AG10803 (cell line): ENCODE data around the gene ELAPOR2.

Experiments
- DNase-seq: peaks from one replicate; pipeline ENCODE4 v3.0.0; 2010; ENCODE audit warnings: low read depth
- H3K4me3 ChIP-seq: 2 replicates; pipeline ENCODE4 v1.5.1; 2011; ENCODE audit warnings: mild to moderate bottlenecking, low read length, control low read depth
- CTCF ChIP-seq: conservative IDR thresholded peaks from 2 replicates; pipeline ENCODE4 v1.5.1; 2011; ENCODE audit warnings: mild to moderate bottlenecking, low read length, control low read depth, inconsistent platforms

Gene ELAPOR2

GRCh38 chr7:87038993-87039690 lies 20.3 kb downstream of the ELAPOR2 start:
- DNase-seq, result no peak
- H3K4me3 ChIP-seq, result peak overlapping the region; percentile 3
- no peak for TF ChIP-seq CTCF

GRCh38 chr7:87036985-87037384 lies 22.5 kb downstream of the ELAPOR2 start:
- no peak overlapping the region for H3K4me3 ChIP-seq
- no peak for DNase-seq
- no peak for TF ChIP-seq CTCF

- H3K4me3 ChIP-seq, result no peak overlapping the region
- no peak for TF ChIP-seq CTCF
- no peak for DNase-seq
Observed at GRCh38 chr7:87032604-87033339, 26.7 kb downstream of the ELAPOR2 start.

GRCh38 chr7:87029078-87029477 lies 30.4 kb downstream of the ELAPOR2 start:
- no peak for TF ChIP-seq CTCF
- no peak overlapping the region for H3K4me3 ChIP-seq
- DNase-seq, result no peak

GRCh38 chr7:87028636-87029035 lies 30.8 kb downstream of the ELAPOR2 start:
- DNase-seq, result no peak
- no peak overlapping the region for H3K4me3 ChIP-seq
- no peak for TF ChIP-seq CTCF

- no peak for TF ChIP-seq CTCF
- H3K4me3 ChIP-seq, result no peak overlapping the region
- DNase-seq, result no peak
Observed at GRCh38 chr7:87027900-87028299, 31.6 kb downstream of the ELAPOR2 start.

- no peak overlapping the region for H3K4me3 ChIP-seq
- no peak for TF ChIP-seq CTCF
- DNase-seq, result no peak
Observed at GRCh38 chr7:87021285-87021684, 38.2 kb downstream of the ELAPOR2 start.
